ENCODE measurements around the gene BNIP3.

GRCh38 chr10:132002004-132002403 is 20.3 kb upstream of the BNIP3 start:
- no peak for TF ChIP-seq CTCF (IDR thresholded peaks at IDR 0.05)
- TF ChIP-seq POLR2A (IDR thresholded peaks at IDR 0.05): no peak

All from body of pancreas (tissue), 4 donors.